Ascending aorta (tissue), 2 donors: ENCODE data around the gene SIRT6. TPM values are rescaled to one million over a fixed set of nuclear protein-coding genes. Genes with fewer than 3 reads are reported as not detected.
"Not testable (repeated sequence)": the region's sequence is repeated elsewhere in the genome, so short reads cannot be mapped to it uniquely, and the experiment has no call there.

Experiments used
- DNase-seq, 2 donors: peaks; one replicate each; pipeline ENCODE4 v3.0.0-alpha.2; 2019; ENCODE audit warnings: low spot score in 2 of 2
- H3K27ac ChIP-seq, 2 donors: fragments of 200-600 bp; sonication (generic); one replicate each; pipeline ENCODE4 v1.5.1; 2016 to 2017; ENCODE audit warnings: mild to moderate bottlenecking in 1 of 2
- H3K27me3 ChIP-seq: fragments of 200-600 bp; sonication (generic); one replicate; pipeline ENCODE4 v1.5.1; 2017
- H3K36me3 ChIP-seq, 2 donors: fragments of 200-600 bp; sonication (generic); one replicate each; pipeline ENCODE4 v1.5.1; 2016
- H3K4me1 ChIP-seq, 2 donors: fragments of 200-600 bp; sonication (generic); one replicate each; pipeline ENCODE4 v1.5.1; 2016 to 2017; ENCODE audit warnings: mild to moderate bottlenecking in 1 of 2
- H3K4me3 ChIP-seq, 2 donors: fragments of 200-600 bp; sonication (generic); one replicate each; pipeline ENCODE4 v1.5.1; 2016 to 2017; ENCODE audit warnings: mild to moderate bottlenecking in 1 of 2
- H3K9me3 ChIP-seq, 2 donors: fragments of 200-600 bp; sonication (generic); one replicate each; pipeline ENCODE4 v1.5.1; 2016
- intact Hi-C: fragments of 100-400 bp; cut with DNase I; formaldehyde crosslinking; loops from one replicate; pipeline ENCODE4 v1.15.1; 2023
- total RNA-seq: library from RNA; depleted of rRNA; stranded (reverse); fragments of >200 nt; gene quantifications from one replicate; pipeline ENCODE4 v1.1.0, GENCODE V29; 2016
- TF ChIP-seq, protein P1 (sequence below), 3 experiments: fragments of 200-600 bp in 2 of 3; fragments of 450-650 bp in 1 of 3; sonication (generic) in 2 of 3; IDR thresholded peaks; one replicate each; pipeline ENCODE4 v1.5.1; 2016 to 2019; ENCODE audit warnings: antibody characterized with exemption in 3 of 3, mild to moderate bottlenecking in 1 of 3, moderate library complexity in 1 of 3

Gene SIRT6
- total RNA-seq, 1 donor from 2014 or later, result 5.9 TPM

DNA sequence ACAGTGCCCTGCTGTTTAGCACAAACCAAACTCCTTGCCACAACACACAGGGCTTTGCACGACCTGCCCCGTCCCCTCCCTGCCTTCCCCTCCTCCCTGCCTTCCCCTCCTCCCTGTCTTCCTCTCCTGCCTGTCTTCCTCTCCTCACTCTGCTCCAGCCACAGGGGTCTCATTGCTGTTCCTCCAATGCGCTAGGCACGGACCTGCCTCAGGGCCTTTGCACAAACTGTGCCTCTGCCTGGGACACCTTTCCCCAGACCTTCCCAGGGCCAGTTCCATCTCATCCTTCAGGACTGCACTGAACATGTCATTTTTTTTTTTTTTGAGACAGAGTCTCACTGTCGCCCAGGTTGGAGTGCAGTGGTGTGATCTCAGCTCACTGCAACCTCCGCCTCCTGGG is 30.7 kb downstream of the SIRT6 start:
- no peak for DNase-seq
- TF ChIP-seq, protein P1, sequence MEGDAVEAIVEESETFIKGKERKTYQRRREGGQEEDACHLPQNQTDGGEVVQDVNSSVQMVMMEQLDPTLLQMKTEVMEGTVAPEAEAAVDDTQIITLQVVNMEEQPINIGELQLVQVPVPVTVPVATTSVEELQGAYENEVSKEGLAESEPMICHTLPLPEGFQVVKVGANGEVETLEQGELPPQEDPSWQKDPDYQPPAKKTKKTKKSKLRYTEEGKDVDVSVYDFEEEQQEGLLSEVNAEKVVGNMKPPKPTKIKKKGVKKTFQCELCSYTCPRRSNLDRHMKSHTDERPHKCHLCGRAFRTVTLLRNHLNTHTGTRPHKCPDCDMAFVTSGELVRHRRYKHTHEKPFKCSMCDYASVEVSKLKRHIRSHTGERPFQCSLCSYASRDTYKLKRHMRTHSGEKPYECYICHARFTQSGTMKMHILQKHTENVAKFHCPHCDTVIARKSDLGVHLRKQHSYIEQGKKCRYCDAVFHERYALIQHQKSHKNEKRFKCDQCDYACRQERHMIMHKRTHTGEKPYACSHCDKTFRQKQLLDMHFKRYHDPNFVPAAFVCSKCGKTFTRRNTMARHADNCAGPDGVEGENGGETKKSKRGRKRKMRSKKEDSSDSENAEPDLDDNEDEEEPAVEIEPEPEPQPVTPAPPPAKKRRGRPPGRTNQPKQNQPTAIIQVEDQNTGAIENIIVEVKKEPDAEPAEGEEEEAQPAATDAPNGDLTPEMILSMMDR (IDR thresholded peaks at IDR 0.05), result no peak
- Histone ChIP-seq H3K4me1 (no peaks in the 10 kb centered on the region), H3K27ac (no peak overlapping the region), H3K4me3 (no peak overlapping the region), H3K9me3 (no peaks in the 10 kb centered on the region), H3K36me3 (no peaks in the 10 kb centered on the region), H3K27me3 (no peaks in the 10 kb centered on the region)
- intact Hi-C loops, result no loop called here

DNA sequence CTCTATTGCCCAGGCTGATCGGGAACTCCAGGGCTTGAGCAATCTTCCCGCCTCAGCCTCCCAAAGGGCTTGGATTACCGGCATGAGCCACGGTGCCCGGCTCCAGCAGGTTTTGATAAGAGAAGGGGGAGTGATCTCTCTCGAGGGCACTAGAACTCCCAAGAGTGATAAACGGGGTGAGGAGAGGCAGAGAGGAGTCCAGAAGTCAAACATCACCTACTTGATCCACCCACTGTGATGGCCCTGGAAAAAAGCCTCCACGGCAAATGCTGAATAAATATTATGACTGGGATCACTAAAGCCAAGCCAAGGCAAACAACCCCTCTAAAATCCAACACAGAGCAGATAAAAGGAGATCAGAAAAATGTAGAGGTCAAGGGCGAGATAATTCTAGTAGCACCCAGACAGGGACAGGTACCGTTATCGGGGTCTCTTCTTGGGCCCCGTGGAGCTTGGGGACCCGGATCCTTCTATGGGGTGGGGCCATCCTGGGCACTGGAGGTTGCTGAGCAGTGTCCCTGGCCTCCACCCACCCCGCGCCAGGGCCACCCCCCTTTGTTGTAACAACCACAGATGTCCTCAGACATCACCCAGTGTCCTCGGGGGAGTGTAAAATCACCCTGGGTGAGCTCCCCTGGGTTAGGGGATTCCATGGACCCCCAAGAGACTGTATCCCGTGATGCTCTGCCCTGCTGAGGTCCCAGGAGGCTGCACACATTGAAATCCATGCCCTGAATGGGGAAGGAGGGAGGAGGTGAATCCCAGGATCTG is 32.7 kb downstream of the SIRT6 start:
- H3K4me1 ChIP-seq, result no peaks in the 10 kb centered on the region
- H3K36me3 ChIP-seq, result no peaks in the 10 kb centered on the region
- H3K4me3 ChIP-seq, result no peak overlapping the region
- intact Hi-C loops, result loop anchor here (10.0 kb wide), 1 partner anchor 55 kb away; no protein-coding TSS in a partner anchor
- TF ChIP-seq, protein P1 (IDR thresholded peaks at IDR 0.05), result no peak
- no peaks in the 10 kb centered on the region for H3K27me3 ChIP-seq
- H3K9me3 ChIP-seq, result no peaks in the 10 kb centered on the region
- no peak overlapping the region for H3K27ac ChIP-seq
- DNase-seq, result no peak

DNA sequence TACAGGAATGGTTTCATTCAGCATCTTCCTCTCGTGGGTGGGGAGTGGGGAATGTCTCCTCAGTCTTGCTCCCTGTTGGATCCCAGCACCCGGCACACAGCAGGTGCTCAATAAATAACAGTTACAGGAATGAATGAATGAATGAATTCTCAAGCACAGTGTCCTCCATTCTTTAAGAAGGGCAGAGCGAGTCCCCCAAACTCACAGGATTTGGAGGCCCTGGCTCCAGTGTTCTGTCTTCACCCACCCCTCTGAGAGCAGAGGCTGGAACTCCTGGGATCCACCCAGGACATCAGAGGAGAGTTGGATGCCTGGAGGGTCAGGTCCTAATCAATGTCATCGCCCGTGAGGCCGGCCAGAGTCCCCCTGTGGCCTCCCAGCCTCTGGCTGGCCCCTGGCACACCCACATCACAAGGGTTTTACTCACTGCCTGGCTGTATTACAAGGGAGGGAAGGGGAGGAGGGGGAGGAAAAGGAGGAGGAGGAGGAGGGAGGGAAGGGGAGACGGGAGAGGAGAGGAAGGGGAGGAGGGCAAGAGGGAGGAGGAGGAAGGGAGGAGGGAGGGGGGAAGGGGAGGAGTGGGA is 37.6 kb downstream of the SIRT6 start:
- Histone ChIP-seq H3K4me1 (no peaks in the 10 kb centered on the region), H3K27me3 (no peaks in the 10 kb centered on the region), H3K9me3 (no peaks in the 10 kb centered on the region), H3K4me3 (no peak overlapping the region), H3K36me3 (no peaks in the 10 kb centered on the region), H3K27ac (no peak overlapping the region)
- intact Hi-C loops, result loop anchor here (10.0 kb wide), 1 partner anchor 60 kb away; no protein-coding TSS in a partner anchor
- TF ChIP-seq, protein P1 (IDR thresholded peaks at IDR 0.05), result no peak
- no peak for DNase-seq

DNA sequence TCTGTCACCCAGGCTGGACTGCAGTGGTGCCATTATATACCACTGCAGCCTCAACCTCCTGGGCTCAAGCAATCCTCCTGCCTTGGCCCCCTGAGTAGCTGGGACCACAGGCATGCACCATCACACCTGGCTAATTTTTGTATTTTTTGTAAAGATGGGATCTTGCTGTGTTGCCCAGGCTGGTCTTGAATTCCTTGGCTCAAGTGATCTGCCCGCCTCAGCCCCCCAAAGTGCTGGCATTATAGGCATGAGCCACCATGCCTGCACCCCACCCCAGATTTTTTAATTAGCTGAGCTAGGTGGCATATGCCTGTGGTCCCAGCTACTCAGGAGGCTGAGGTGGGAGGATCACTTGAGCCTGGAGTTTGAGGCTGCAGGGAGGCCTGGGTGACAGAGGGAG is 39.4 kb downstream of the SIRT6 start:
- H3K36me3 ChIP-seq, DNase-seq, H3K4me3 ChIP-seq, H3K4me1 ChIP-seq, H3K9me3 ChIP-seq, H3K27me3 ChIP-seq, H3K27ac ChIP-seq: not testable (repeated sequence)
- intact Hi-C loops, result loop anchor here (10.0 kb wide), 1 partner anchor 62 kb away; no protein-coding TSS in a partner anchor

DNA sequence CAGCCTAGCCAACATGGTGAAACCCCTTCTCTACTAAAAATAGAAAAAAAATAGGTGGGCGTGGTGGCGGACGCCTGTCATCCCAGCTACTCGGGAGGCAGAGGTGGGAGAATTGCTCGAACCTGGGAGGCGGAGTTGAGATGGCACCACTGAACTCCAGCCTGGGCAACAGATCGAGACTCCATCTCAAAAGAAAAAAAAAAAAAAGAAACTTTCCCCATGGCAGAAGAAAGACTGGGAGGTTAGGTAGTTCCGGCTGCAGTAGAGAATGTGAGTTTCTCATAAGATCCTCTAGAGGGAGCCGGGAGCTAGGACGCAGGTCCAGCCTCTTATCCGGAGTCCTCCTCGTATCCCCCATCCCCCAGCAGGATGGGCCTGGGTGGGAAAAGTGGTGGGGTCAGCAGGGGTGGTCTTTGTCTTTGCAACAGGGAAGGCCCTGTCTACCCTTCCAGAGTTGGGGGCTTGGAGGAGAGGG is 42.1 kb downstream of the SIRT6 start:
- intact Hi-C loops, result loop anchor here (10.0 kb wide), 1 partner anchor 65 kb away; no protein-coding TSS in a partner anchor
- Histone ChIP-seq H3K4me1 (no peaks in the 10 kb centered on the region), H3K27me3 (no peaks in the 10 kb centered on the region), H3K36me3 (no peaks in the 10 kb centered on the region), H3K9me3 (no peaks in the 10 kb centered on the region), H3K4me3 (no peak overlapping the region), H3K27ac (no peak overlapping the region)
- DNase-seq, result no peak
- TF ChIP-seq, protein P1 (IDR thresholded peaks at IDR 0.05), result peak; percentile 7 to 64 (median 57)

DNA sequence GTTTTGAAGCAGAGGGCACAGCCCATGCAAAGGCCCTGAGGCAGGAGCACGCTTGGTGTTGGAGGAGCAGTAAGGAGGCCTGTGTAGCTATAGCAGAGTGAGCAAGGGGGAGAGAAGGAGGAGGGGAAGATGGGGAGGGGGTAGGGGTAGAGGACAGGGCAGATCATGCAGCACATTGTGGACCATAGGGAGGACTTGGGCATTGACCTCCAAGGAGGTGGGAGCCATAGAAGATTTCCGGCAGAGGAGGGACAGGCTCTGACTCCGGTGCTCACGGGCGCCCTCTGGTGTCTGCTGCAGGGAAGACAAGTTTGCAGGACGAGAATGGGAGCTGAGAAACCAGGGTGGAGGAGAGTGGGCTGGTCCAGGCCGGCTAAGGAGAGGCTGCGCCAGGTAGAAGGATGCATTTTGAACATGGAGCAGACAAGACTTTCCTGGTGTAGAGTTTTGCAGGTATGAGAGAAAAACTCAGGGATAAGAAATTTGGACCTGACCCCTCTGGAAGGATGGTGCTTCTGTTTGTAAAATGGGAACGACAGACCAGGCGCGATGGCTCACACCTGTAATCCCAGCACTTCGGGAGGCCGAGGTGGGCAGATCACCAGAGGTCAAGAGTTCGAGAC is 42.6 kb downstream of the SIRT6 start:
- H3K9me3 ChIP-seq, result no peaks in the 10 kb centered on the region
- H3K27me3 ChIP-seq, result no peaks in the 10 kb centered on the region
- no peaks in the 10 kb centered on the region for H3K4me1 ChIP-seq
- peak; percentile 15 to 82 for DNase-seq
- no peaks in the 10 kb centered on the region for H3K36me3 ChIP-seq
- H3K4me3 ChIP-seq, result no peak overlapping the region
- TF ChIP-seq, protein P1 (IDR thresholded peaks at IDR 0.05), result peak; percentile 55 to 66 (median 65)
- intact Hi-C loops, result loop anchor here (10.0 kb wide), 1 partner anchor 65 kb away; no protein-coding TSS in a partner anchor
- H3K27ac ChIP-seq, result no peak overlapping the region
